Liver (tissue), 3 donors: ENCODE results near the gene CMIP.

Source experiments
- ATF3 ChIP-seq: IDR thresholded peaks from 2 replicates; pipeline ENCODE4 v1.6.1; 2016; ENCODE audit warnings: antibody characterized with exemption
- EGR1 ChIP-seq, 2 donors: IDR thresholded peaks; 2 replicates each; pipeline ENCODE4 v1.6.1; 2016 to 2018; ENCODE audit warnings: antibody characterized with exemption in 2 of 2, low read depth in 2 of 2
- FOXA1 ChIP-seq: IDR thresholded peaks from 2 replicates; pipeline ENCODE4 v1.6.1; 2016; ENCODE audit warnings: antibody characterized with exemption
- GABPA ChIP-seq, 2 donors: IDR thresholded peaks in 1 of 2; conservative IDR thresholded peaks in 1 of 2; 2 replicates each; pipeline ENCODE4 v1.6.1; 2016; ENCODE audit warnings: antibody characterized with exemption in 2 of 2, mild to moderate bottlenecking in 1 of 2, moderate library complexity in 1 of 2
- RAD21 ChIP-seq, 2 donors: IDR thresholded peaks; 2 replicates each; pipeline ENCODE4 v1.6.1; 2016; ENCODE audit warnings: antibody characterized with exemption in 2 of 2, mild to moderate bottlenecking in 2 of 2
- SP1 ChIP-seq: IDR thresholded peaks from 2 replicates; pipeline ENCODE4 v1.6.1; 2018; ENCODE audit warnings: antibody characterized with exemption, mild to moderate bottlenecking
- TAF1 ChIP-seq: conservative IDR thresholded peaks from 2 replicates; pipeline ENCODE4 v1.6.1; 2016; ENCODE audit warnings: antibody characterized with exemption, mild to moderate bottlenecking
- YY1 ChIP-seq: IDR thresholded peaks from 2 replicates; pipeline ENCODE4 v1.6.1; 2016; ENCODE audit warnings: antibody characterized with exemption, mild to moderate bottlenecking
- TF ChIP-seq, protein P1 (sequence below): fragments of 150-350 bp; IDR thresholded peaks from 2 replicates; pipeline ENCODE4 v1.5.1; 2017; ENCODE audit warnings: improper control_type of control experiment, low read depth, low read length; ENCODE audit not compliant: missing input control
- donor health status: healthy.
- donor health status: healthy.

DNA sequence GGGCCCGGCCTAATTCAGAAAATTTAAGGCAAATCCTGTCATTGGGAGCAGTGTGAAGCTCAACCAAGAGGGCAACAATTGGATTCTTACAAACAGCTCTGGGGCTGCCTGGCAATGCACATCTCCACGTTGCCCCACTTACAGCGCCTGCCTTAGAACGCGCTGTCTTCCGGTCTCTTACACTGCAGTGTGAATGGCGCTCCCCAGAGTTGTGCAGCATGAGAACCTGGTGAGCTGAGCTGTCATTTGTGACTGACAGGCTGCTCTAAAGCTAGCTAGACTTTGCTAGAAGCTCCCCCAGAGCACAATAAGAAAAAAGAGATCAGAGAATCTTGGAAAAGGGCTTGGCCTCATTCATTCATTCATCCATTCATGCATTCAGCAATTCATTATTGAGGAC is 270.0 kb downstream of the CMIP start:
- TF ChIP-seq YY1, result no peak
- TF ChIP-seq, protein P1, sequence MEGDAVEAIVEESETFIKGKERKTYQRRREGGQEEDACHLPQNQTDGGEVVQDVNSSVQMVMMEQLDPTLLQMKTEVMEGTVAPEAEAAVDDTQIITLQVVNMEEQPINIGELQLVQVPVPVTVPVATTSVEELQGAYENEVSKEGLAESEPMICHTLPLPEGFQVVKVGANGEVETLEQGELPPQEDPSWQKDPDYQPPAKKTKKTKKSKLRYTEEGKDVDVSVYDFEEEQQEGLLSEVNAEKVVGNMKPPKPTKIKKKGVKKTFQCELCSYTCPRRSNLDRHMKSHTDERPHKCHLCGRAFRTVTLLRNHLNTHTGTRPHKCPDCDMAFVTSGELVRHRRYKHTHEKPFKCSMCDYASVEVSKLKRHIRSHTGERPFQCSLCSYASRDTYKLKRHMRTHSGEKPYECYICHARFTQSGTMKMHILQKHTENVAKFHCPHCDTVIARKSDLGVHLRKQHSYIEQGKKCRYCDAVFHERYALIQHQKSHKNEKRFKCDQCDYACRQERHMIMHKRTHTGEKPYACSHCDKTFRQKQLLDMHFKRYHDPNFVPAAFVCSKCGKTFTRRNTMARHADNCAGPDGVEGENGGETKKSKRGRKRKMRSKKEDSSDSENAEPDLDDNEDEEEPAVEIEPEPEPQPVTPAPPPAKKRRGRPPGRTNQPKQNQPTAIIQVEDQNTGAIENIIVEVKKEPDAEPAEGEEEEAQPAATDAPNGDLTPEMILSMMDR, result no peak
- no peak for TF ChIP-seq RAD21 (IDR thresholded peaks at IDR 0.05)
- no peak for TF ChIP-seq GABPA (IDR thresholded peaks at IDR 0.05 in 1 of 2, conservative IDR thresholded peaks at IDR 0.05 in 1 of 2)
- no peak for TF ChIP-seq SP1
- no peak for TF ChIP-seq FOXA1
- TF ChIP-seq ATF3, result no peak
- no peak for TF ChIP-seq EGR1 (IDR thresholded peaks at IDR 0.05; ENCODE audit: low read depth in 2 of 2)
- no peak for TF ChIP-seq TAF1
